NCI-H1417 (cell line): ENCODE measurements around the gene DIS3.
"Not testable (repeated sequence)": the region's sequence is repeated elsewhere in the genome, so short reads cannot be mapped to it uniquely, and the experiment has no call there.

Source experiments
- DNase-seq, 3 experiments: peaks; one replicate each; lab custom pipeline; 2025; lab: John Stamatoyannopoulos, UW

Gene DIS3, protein sequence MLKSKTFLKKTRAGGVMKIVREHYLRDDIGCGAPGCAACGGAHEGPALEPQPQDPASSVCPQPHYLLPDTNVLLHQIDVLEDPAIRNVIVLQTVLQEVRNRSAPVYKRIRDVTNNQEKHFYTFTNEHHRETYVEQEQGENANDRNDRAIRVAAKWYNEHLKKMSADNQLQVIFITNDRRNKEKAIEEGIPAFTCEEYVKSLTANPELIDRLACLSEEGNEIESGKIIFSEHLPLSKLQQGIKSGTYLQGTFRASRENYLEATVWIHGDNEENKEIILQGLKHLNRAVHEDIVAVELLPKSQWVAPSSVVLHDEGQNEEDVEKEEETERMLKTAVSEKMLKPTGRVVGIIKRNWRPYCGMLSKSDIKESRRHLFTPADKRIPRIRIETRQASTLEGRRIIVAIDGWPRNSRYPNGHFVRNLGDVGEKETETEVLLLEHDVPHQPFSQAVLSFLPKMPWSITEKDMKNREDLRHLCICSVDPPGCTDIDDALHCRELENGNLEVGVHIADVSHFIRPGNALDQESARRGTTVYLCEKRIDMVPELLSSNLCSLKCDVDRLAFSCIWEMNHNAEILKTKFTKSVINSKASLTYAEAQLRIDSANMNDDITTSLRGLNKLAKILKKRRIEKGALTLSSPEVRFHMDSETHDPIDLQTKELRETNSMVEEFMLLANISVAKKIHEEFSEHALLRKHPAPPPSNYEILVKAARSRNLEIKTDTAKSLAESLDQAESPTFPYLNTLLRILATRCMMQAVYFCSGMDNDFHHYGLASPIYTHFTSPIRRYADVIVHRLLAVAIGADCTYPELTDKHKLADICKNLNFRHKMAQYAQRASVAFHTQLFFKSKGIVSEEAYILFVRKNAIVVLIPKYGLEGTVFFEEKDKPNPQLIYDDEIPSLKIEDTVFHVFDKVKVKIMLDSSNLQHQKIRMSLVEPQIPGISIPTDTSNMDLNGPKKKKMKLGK

GRCh38 chr13:72781451-72782439 is at the start of gene DIS3, which contains the start of gene PIBF1:
Gene DIS3 (minus strand): TSS chr13:72781900. CDS start chr13:72781832, 68 bp downstream.
Gene PIBF1 (plus strand): TSS chr13:72782133. CDS start chr13:72783470, 1,337 bp downstream.
- peak; percentile 99 to 100 (median 100) for DNase-seq

GRCh38 chr13:72823724-72824123 is 42.0 kb upstream of the DIS3 start:
- DNase-seq, result no peak

DNA sequence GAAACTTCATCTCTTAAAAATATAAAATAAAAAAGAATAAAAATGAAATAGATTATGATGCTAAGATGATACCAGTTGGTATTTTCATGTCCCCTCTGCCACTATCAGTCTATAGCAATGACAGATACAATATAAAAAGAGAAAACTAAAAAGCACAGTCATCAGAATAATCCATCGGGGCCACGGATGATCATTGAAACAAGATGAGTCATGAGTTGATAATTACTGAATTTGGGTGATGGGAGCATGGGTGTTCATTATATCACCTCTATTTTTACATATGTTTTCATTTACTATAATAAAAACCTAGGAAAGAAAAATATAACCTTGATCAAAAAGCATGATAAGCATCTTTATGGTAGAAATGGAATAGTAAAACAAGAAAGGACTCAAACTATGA is 41.4 kb upstream of the DIS3 start:
- DNase-seq, result no peak

DNA sequence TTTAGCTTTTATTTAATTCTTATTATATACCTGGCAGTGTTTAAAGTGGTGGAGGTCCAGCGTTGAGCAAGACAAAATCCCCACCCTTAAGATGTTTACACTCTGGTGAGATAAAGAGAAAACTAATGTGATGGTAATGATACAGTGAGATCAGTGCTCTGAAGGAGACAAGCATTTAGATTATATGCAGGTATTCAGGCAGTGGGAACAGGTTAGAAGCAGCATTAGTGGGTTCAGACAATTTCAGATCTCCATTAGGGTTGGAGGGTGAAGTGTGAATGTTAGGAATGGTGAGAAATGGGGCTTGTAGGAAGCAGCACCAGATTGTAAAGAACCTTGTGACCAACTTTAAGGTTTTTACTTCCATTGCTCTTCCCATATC is 39.2 kb upstream of the DIS3 start:
- DNase-seq, result no peak

DNA sequence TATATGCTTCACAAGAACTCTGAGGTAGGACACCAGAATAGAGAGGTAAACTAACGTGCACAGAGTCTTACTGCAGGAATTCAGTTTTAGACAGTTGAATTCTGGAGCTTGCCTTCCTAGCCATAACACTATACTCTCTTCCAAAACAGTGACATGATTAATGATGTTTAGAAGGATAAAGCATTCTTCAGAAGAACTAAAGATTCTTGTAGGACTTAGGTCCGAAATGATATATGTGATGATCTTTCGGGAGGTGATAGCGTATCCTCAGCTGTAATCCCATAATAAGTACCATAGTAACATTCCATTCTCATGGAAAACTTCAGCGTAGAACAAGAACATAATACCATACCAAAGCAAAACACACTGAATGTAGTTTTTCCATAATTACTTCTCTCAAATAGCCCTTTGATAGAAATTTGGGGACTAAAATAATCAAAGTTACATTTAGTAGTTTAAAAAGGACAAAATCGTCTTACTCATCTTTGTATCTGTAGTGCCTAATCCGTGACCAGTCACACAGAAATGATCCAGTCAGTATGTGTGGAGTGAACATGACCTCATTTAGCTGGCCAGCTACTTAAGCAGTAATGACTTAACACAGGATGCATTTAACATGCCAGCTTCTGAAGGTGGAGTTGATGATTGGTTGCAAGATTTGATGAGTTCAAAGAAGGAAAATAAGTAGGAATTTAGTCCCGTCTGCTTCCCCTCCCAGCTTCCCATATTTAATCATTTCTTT is 38.6 kb upstream of the DIS3 start:
- no peak for DNase-seq

DNA sequence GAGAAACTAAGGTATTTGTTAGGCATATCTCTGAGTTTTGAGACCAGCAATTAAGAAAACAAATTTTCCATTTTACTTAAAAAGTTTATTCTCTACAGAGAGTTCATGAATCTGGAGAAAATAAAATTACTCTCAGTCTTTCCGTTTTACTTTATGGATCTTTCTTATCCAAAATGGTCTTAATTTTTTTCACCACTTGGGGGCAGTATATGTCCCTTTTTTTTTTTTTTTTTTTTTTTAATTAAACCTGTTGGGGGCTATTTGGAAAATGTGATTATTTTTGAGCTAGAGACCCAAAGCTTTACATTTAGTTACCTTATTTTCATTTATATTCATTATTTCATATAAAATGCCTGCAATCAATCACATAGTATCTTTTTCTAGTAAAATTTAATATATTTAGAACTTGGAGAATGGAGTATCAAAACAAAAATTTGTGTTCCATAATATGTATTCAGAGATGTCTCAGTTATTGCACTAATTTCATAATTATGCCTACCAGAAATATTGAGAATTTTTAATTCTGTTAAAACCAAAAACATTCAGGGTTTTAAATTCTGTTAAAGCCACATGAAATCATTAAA is 27.3 kb upstream of the DIS3 start:
- DNase-seq, result peak in 2 of 3 experiments; percentile 61 to 67

GRCh38 chr13:72806514-72806913 is 24.8 kb upstream of the DIS3 start:
- DNase-seq, result not testable (repeated sequence)

DNA sequence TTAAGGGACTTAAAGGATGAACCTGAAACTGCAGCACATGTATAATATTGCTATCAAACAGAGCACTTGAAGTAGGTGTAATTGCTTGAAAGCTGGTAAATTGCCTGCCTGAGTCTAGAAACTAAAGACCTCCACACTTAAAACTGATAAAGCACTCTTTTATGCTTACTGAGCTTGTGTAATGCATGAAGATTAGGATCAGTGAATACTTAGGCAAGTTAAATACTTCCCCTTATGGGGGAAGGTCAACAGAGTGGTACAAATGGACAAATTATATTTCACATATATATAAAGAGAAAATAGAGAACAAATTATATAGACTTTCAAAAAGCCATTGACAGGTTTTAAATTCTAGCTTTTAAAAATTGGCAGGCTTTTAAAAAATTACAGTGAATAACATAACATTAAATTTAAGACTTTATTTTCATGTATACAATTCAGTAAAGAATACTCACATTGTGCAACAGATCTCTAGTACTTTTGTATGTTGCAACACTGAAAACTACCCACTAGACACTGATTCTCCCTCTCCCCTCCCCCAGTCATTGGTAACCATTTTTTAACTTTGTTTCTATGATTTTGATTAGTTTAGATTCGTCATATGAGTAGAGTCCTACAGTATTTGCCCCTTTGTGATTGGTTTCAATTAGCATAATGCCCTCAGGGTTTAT is 24.1 kb upstream of the DIS3 start:
- DNase-seq, result peak in 1 of 3 experiments; percentile 44

- no peak for DNase-seq
Observed at GRCh38 chr13:72804301-72804700, 22.6 kb upstream of the DIS3 start.

- no peak for DNase-seq
Observed at GRCh38 chr13:72798817-72799216, 17.1 kb upstream of the DIS3 start.

DNA sequence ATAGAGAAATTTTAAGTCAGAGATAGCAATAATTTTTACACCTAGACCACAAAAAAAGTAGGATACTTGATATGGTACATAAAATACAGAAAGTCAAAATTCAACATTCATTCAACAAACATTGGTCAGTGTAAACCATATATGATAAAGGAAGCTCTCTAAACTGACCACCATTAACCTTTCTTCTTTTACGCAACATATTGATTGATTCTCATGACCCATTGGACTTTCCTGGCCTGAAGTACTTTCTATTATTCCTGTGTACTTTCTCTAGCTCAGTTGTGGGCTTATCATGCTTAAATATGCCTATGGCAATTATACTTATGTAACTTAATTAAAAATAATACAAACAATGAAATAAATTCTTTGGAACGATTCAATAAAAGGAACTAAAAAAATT is 10.9 kb upstream of the DIS3 start:
- no peak for DNase-seq

DNA sequence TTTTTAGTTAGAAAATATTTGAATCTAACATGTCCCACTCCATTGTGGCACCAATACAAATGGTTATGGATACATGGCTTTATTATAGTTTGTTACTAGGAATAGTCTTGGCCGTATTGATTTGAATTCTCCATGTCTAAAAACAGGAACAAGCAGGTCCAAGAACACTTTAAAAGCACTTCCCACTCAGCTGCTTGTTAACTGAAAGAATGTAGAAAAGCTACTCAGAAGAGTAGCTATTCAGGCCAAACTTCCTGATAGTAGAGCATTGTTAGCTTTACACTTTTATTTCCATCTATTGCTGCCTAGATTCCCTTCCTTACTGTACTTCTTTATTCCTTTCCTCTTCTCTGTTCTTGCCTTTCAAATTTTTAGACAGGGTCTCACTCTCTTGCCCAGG is 7.1 kb upstream of the DIS3 start:
- no peak for DNase-seq

DNA sequence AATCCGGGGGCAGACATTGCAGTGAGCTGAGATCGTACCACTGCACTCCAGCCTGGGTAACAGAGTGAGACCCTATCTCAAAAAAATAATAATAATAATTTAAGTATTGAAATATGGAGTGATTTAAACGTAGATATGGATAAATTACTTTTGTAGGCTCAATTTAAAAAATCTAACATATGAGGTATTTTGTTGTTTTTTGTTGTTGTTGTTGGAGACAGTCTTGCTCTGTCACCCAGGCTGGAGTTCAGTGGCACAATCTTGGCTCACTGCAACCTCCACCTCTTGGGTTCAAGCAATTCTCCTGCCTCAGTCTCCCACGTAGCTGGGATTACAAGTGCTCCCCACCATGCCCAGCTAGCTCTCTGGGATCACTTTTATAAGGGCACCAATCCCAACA is 3.0 kb upstream of the DIS3 start:
- DNase-seq, result not testable (repeated sequence)

DNA sequence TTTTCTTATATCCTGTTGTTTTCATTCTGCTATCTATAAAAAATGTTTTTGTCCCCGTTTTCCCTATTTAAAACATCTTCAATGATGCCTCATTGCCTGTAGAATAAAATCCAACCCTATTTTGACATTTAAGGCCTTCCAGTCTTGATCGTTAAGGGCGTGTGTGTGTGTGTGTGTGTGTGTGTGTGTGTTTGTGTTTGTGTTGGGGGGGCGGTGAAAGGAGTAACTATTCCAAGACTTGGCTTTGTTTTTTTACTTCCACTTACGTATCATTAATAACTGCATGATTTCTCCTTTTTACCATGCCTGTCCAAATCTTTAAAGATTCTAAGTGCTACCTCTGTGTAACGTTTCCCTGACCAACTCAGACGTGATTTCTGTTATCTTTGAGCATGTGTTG is 1.0 kb upstream of the DIS3 start:
- peak in 2 of 3 experiments; percentile 27 to 67 for DNase-seq

- no peak for DNase-seq
Observed at GRCh38 chr13:72774019-72774418, 7.7 kb downstream of the DIS3 start.

- DNase-seq, result no peak
Observed at GRCh38 chr13:72763411-72763810, 18.3 kb downstream of the DIS3 start.

- DNase-seq, result no peak
Observed at GRCh38 chr13:72760189-72760588, 21.5 kb downstream of the DIS3 start.

DNA sequence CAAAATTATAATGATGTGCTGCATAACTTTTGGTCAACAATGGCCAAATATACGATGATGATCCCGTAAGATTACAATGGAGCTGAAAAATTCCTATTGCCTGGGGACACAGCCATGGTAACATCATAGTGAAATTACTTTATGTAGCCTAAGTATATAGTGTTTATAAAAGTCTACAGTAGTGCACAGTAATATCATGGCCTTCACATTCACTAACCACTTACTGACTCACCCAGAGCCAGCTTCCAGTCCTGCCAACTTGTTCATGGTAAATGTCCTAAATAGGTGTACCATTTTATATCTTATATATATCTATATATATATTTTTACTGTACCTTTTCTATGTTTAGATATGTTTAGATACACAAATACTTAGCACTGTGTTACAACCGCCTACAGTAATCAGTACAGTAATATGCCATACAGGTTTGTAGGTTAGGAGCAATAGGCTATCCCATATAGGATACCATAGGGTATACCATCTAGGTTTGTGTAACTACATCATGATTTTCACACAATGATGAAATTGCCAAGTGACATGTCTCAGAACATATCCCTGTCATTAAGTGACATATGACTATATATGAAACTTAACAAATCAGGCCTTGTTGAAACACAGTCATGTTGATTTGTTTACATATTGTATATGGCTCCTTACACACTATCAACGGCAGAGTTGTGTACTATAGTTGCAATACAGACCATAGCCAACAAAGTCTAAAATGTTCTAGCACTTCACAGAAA is 23.7 kb downstream of the DIS3 start:
- no peak for DNase-seq

- peak in 1 of 3 experiments; percentile 43 for DNase-seq
Observed at GRCh38 chr13:72754111-72754510, 27.6 kb downstream of the DIS3 start.
